ENCODE results near the gene SRGAP1.
"Not testable (repeated sequence)": the region's sequence is repeated elsewhere in the genome, so short reads cannot be mapped to it uniquely, and the experiment has no call there.

The SRGAP1 gene

GRCh38 chr12:63838411-63838810 lies 6.1 kb upstream of the SRGAP1 start:
- DNase-seq (ENCODE audit: low spot score) = no peak

- no peak for DNase-seq (ENCODE audit: low spot score)
Measured at GRCh38 chr12:63841011-63841410, 3.5 kb upstream of the SRGAP1 start.

- DNase-seq (ENCODE audit: low spot score) = peak; percentile 12
Measured at GRCh38 chr12:63841571-63841970, 2.9 kb upstream of the SRGAP1 start.

- DNase-seq (ENCODE audit: low spot score) = not testable (repeated sequence)
Measured at GRCh38 chr12:63842750-63843149, 1.8 kb upstream of the SRGAP1 start.

- DNase-seq (ENCODE audit: low spot score) = no peak
Measured at GRCh38 chr12:63843254-63843720, 1.2 kb upstream of the SRGAP1 start.

GRCh38 chr12:63843721-63844390 lies 644 bp upstream of the SRGAP1 start:
- peak; percentile 95 for DNase-seq (ENCODE audit: low spot score)

GRCh38 chr12:63845726-63846125 lies 1.2 kb downstream of the SRGAP1 start:
- peak; percentile 26 for DNase-seq (ENCODE audit: low spot score)

- DNase-seq (ENCODE audit: low spot score) = no peak
Measured at GRCh38 chr12:63846238-63846967, 1.9 kb downstream of the SRGAP1 start.

GRCh38 chr12:63848450-63848849 lies 4.0 kb downstream of the SRGAP1 start:
- no peak for DNase-seq (ENCODE audit: low spot score)

- DNase-seq (ENCODE audit: low spot score) = no peak
Measured at GRCh38 chr12:63849106-63849620, 4.7 kb downstream of the SRGAP1 start.

- no peak for DNase-seq (ENCODE audit: low spot score)
Measured at GRCh38 chr12:63849641-63850040, 5.1 kb downstream of the SRGAP1 start.

- no peak for DNase-seq (ENCODE audit: low spot score)
Measured at GRCh38 chr12:63853978-63854377, 9.5 kb downstream of the SRGAP1 start.

GRCh38 chr12:63855299-63855698 lies 10.8 kb downstream of the SRGAP1 start:
- no peak for DNase-seq (ENCODE audit: low spot score)

GRCh38 chr12:63857771-63858670 lies 13.5 kb downstream of the SRGAP1 start:
- DNase-seq (ENCODE audit: low spot score) = no peak

GRCh38 chr12:63859880-63860279 lies 15.4 kb downstream of the SRGAP1 start:
- not testable (repeated sequence) for DNase-seq (ENCODE audit: low spot score)

GRCh38 chr12:63862187-63862968 lies 17.9 kb downstream of the SRGAP1 start:
- peak; percentile 16 for DNase-seq (ENCODE audit: low spot score)

- DNase-seq (ENCODE audit: low spot score) = no peak
Measured at GRCh38 chr12:63862969-63863230, 18.4 kb downstream of the SRGAP1 start.

- DNase-seq (ENCODE audit: low spot score) = no peak
Measured at GRCh38 chr12:63863658-63864453, 19.4 kb downstream of the SRGAP1 start.

- no peak for DNase-seq (ENCODE audit: low spot score)
Measured at GRCh38 chr12:63864454-63864706, 19.9 kb downstream of the SRGAP1 start.

- DNase-seq (ENCODE audit: low spot score) = no peak
Measured at GRCh38 chr12:63865448-63865847, 20.9 kb downstream of the SRGAP1 start.

GRCh38 chr12:63867053-63867452 lies 22.6 kb downstream of the SRGAP1 start:
- no peak for DNase-seq (ENCODE audit: low spot score)

Data from hepatic stellate cell (primary cell).